Stimulated activated CD4-positive, alpha-beta T cell treated with anti-CD3 and anti-CD28 coated beads, Interleukin-1b, Interleukin-23, amount 100 ng/mL, for 4 hours (primary cell): ENCODE data around the gene CD38.

Source experiments
- DNase-seq, 2 donors: peaks; one replicate each; pipeline ENCODE4 v3.0.0-alpha.2; 2020; ENCODE audit warnings: low read depth in 2 of 2

CD38 gene

DNA sequence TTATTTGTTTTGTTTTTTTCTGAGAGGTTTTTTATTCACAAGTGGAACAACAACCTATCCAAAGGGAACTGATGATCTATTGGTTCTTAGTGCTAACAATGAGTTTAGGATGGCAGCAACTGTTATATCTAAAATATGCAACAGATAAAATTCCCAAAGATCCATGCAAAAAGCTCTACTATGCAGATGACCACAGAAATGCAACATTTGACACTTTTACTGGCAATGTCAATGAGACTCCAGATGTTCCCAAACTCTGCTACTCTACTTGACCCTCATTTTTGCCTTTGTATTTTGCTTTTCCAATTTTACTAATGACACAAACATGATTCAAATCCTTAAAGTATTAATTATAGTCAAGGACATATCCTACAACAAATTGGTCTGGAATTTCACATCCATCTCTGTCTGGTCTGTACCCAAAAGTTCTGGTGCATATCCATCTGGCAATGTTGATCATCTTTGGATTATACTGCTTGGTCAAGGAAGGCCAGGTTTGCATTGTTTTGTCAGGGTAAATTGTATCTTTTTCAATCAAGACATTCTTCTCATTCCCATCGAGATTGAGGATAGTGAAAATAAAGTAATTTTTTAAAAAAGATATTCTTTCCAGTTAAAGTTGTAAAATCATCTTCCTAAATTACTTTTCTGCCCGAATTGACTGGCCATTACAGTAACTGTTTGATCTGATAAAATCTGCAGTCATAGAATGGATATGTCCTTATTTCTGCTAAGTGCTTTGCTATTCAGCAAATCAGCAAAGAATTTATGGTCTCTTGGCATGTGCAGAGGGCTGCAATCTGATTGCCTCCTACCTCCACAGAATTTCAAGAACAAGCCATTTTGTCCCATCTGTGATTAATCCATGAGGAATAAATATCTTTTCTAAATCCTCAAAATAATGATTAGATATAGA lies 86.8 kb downstream of the CD38 start:
- DNase-seq, result no peak

DNA sequence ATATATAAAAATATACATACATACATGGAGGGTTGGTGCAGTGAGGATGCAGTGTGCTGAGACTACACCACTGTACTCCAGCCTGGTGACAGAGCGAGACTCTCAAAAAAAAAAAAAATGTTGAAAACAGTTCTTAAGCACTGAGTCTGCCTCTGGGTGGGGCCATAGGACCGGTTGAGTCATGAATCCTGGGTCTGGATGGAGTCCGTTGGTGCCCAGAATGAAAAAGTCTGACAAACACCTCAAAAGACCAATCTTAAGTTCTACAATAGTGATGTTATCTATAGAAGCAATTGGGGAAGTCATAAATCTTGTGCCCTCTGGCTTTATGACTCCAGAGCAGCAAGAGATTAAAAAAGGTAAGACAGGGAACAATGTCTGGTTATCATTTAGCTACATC lies 90.0 kb downstream of the CD38 start:
- DNase-seq, result no peak

DNA sequence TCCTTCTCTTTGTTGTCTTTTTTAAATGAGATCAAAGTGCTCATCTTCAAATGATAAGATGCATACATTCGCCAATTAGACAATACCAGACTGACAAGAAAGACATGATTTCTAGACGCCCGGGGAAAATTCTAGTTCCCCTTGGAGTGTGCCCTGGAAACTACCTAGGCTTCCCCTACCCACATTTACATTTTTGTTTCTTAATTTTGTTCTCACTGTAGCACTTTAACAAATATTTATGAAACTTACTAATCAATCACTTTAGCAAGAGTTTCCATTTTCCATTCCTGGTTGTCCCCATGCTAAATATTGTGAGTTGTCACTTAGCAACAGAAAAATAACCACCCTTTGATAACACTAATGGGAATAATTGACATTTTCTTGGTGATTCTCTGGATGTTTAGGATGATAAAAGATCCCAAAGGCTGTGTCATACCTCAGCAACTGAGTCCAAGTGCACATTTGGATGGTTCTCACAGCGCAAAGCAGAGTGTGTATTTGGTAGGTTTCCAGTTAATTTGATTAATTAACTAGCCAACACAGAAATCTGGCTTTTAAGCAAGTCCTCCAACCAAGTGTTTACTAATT lies 90.8 kb downstream of the CD38 start:
- DNase-seq, result no peak

DNA sequence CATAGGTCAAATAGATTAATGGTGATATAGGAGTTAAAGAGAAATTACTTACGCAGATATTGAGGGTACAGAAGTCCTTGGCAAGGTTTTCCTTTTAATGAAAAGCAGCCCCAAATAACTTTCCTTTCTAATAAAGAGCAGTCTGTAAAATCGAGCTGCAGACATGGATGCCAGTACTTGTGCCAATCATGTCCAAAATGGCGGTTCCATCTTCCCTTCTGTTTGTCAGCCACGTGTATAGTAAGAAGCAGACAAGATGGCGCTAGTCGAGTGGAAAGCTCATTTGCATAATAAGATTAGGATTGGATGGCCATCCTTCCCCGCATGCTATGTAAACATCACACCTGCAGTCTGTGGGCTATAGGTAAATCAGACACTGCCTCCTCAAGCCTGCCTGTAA lies 92.0 kb downstream of the CD38 start:
- DNase-seq, result no peak

DNA sequence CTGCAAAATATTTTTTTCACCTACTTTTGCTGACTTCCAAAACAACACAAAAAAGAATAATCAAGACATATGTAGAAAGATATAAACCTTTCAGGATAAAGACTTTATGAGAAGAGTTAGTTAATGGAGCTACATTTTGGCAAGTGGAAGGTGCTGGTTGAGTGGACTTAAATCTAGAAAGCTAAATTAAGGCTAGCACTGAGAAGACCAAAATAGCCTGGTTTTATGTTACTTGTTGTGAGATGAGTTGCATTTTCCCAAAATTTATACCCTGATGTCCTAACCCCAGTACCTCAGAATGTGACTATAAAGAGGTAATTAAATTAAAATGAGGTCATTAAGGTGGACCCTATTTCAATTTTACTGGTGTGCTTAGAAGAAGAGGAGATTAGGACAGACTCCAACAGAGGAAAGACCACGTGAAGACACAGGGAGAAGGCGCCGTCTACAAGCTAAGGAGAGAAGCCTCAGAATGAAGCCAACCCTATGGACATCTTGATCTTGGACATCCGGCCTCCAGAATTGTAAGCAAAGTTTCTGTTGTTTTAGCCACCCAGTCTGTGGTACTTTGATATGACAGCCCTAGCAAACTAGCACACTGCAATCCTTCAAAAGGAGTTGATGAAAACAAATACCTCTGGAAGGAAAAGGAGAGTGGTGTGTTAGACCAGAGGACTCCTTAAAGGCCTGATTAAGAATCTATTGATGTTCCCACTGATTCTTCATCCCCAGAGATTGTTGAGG lies 93.0 kb downstream of the CD38 start:
- DNase-seq, result no peak

GRCh38 chr4:15873117-15873516 lies 95.0 kb downstream of the CD38 start:
- no peak for DNase-seq

DNA sequence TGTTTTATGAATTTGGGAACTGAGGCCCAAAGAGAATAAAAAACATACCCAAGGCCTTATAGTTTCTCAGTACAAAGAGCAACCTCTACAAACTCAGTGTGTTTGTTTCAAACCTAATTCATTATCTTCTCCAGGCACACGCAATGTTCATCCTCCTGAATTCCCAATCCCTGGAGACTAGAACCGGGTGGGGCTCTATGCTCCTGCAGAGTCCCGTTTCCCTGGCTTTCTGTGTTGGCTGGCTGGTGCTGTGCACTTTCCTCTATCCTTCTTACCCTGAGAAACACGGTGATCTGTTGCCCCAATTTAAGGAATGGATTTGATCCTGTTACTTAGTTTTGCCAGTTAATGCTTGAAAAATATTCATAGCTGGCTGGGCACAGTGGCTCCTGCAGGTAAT lies 96.5 kb downstream of the CD38 start:
- no peak for DNase-seq

GRCh38 chr4:15875663-15876460 lies 97.7 kb downstream of the CD38 start:
- no peak for DNase-seq

DNA sequence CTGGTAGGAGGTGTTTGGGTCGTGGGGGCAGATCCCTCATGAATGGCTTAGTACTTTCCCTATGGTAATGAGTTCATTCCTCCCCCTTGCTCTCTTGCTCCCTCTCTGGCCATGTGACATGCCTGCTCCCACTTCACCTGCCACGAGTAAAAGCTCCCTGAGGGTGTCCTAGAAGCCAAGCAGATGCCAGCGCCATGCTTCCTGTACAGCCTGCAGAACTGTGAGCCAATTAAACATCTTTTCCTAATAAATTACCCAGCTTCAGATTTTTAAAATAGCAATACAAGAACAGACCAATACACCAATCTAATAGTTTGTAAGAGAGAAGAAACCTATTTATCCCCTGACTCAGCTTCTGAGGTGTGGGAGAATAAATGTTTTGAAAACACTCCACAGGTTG lies 99.9 kb downstream of the CD38 start:
- no peak for DNase-seq

DNA sequence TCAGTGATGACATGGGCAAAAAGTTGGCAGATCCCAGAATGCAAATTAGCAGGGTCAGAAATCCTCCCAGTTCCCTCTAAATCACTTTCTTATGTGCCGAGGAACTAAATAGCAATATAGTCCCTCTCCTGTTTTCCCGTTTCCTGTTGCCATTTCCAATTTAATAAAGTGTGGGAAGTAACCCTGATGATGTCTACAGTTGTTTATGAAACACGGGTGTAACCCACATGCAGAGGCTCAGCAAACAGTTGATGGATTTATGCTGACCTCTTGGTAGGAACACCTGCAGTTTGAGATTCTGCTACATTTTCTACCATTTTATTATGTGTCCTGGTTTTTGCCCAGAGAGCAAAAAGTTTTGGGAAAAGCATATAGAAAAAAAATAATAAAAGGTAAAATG lies 103.7 kb downstream of the CD38 start:
- no peak for DNase-seq

DNA sequence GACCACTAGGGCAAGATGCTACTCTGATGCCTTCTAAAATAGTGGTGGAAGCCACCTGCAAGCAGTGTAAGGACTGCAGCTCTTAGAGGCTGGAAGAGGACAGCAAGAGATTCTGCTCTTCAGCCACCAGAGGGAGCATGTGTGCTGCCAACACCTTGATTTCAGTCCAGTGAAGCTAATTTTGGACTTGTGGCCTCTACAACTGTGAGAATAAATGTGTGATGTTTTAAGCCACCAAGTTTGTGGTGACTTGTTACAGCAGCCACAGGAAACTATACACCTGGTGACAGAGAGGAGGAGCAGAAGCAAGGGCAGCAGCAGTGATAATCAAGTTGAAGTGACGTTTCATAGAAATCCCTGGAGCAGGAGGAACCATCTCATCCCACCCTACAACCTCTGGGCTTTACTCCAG lies 104.6 kb downstream of the CD38 start:
- peak in 1 of 2 donors; percentile 16 for DNase-seq

- DNase-seq, result no peak
Observed at GRCh38 chr4:15883610-15884243, 105.6 kb downstream of the CD38 start.

DNA sequence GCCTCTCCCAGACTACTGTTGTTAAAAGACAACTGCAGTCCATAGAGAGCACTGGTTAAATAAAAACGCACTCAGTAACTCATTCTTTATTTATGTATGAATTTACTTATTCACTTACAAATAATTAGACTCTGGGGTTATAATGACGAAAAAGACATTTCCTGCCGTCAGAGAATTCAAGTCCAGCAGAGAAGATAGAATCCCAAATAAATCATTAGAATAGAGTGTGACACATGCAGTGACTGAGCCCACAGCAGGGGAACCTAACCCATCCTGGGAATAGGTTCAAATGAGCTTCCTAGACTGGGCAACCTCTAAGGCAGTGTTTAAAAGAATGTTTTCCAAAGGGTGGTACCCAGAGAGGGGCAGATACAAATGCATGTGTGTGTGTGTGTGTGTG lies 106.5 kb downstream of the CD38 start:
- no peak for DNase-seq

GRCh38 chr4:15885422-15885821 lies 107.3 kb downstream of the CD38 start:
- no peak for DNase-seq

- DNase-seq, result no peak
Observed at GRCh38 chr4:15888515-15888914, 110.4 kb downstream of the CD38 start.

DNA sequence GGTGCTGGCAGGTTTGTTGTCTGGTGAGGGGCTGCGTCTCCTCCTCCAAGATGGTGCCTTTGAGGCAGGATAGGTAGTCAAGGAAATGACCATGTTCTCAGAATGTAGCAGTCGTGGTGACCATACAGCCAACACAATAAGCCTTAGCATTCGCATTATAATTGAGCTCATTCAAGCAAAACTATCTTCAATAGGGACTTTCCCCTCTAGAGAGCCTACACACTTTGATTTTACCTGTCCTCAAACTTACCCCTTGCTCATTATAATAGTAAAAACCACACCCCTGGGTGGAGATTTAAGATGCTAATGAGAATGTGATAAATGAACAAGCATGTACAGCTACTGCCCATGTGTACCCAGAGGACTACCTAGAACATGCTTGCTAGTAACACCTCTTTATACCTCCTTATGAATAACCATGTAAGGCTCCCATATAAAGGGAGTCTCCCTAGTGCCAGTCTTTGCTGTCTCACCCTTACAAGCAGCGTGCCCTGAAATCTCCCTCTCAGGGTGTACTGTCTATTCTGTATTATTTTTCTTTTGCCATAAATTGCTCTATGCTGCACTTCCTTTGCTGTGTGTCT lies 112.2 kb downstream of the CD38 start:
- no peak for DNase-seq

DNA sequence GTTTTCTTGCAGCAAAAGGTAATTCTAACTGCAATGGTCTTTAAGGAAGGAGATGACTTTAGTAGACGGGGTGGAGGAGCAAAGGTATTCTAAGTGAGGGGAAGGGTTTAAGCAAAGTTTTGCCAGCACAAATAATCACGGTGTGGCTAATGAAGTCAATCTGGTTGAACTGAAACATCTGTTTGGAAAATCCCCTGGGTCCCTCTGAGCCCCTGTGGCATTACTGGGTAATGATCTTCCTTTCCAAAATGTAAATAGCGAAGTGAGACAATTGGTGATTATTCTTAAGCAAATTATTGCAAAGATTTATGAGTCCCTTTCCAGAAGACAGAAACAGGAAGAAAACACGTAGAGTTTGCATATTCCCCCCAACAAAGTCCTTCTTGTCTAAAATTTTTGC lies 113.2 kb downstream of the CD38 start:
- no peak for DNase-seq

DNA sequence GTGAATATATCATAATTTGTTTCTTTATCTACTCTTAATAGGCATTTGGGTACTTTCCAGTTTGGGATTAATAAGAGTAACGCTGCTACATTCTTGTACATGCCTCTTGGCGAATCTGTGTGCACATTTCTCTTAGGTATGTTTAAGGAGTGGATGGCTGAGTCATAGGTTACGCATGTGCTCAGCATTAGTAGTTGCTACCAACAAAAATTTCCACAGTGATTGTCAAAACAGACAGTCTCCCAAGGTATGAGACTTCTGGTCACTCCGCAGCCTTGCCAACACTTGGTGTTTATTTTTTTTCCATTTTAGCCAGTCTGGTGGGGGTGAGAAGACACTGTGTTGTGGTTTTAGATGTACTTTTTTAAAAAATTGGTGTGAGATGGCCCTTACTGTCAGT lies 115.8 kb downstream of the CD38 start:
- DNase-seq, result no peak

GRCh38 chr4:15894393-15894792 lies 116.3 kb downstream of the CD38 start:
- no peak for DNase-seq

GRCh38 chr4:15894921-15895916 lies 117.1 kb downstream of the CD38 start:
- DNase-seq, result no peak
